Spinal cord (tissue), 10 donors: ENCODE data around the gene APOL4. TPM values are rescaled to one million over a fixed set of nuclear protein-coding genes. Genes with fewer than 3 reads are reported as not detected.
"Not testable (repeated sequence)": the region's sequence is repeated elsewhere in the genome, so short reads cannot be mapped to it uniquely, and the experiment has no call there.

ENCODE experiments used
- DNase-seq, 6 donors: peaks; one replicate each; pipeline versions ENCODE4 v3.0.0 to v3.0.0-alpha.2; 2013 to 2015; ENCODE audit warnings: low spot score in 6 of 6, low read depth in 4 of 6
- H3K27ac ChIP-seq: one replicate; pipeline ENCODE4 v1.5.1; 2013; ENCODE audit warnings: low read depth, low read length, control low read depth
- H3K27me3 ChIP-seq: one replicate; pipeline ENCODE4 v1.6.1; 2013; ENCODE audit warnings: low read length; ENCODE audit not compliant: control insufficient read depth, insufficient read depth
- H3K36me3 ChIP-seq: one replicate; pipeline ENCODE4 v1.6.1; 2013; ENCODE audit warnings: low read length; ENCODE audit not compliant: control insufficient read depth, insufficient read depth
- H3K4me1 ChIP-seq: one replicate; pipeline ENCODE4 v1.6.1; 2013; ENCODE audit warnings: low read length; ENCODE audit not compliant: control insufficient read depth, insufficient read depth
- H3K4me3 ChIP-seq: one replicate; pipeline ENCODE4 v1.5.1; 2013; ENCODE audit warnings: low read depth, low read length, control low read depth
- H3K9me3 ChIP-seq: one replicate; pipeline ENCODE4 v1.6.1; 2013; ENCODE audit warnings: low read length; ENCODE audit not compliant: control insufficient read depth, insufficient read depth
- WGBS: methylation state at CpG from one replicate; pipeline ENCODE4 v1.1.5; 2013; ENCODE audit warnings: missing lambda C conversion rate; ENCODE audit not compliant: insufficient coverage; 5-methylcytosine and 5-hydroxymethylcytosine counted together
- polyA plus RNA-seq, 2 donors: library from polyadenylated mRNA; unstranded; fragments of 120-200 nt; gene quantifications; one replicate each; pipeline ENCODE4 v1.2.1, GENCODE V29; 2013; ENCODE audit not compliant: insufficient read length in 2 of 2
- total RNA-seq, 2 donors: library from RNA; depleted of rRNA in 1 of 2; stranded (reverse); fragments of 120-200 nt in 1 of 2; fragments of >200 nt in 1 of 2; gene quantifications; one replicate each; pipeline versions ENCODE4 v1.2.3 to v1.2.4, GENCODE V29; 2013 to 2014
- donor health status: healthy.

Gene APOL4
- total and polyA plus RNA-seq, 4 donors, result 4.1 to 28.5 (median 10.0) TPM

- Histone ChIP-seq H3K4me1 (peaks cover 28% of the 10 kb centered on the region), H3K27me3 (no peaks in the 10 kb centered on the region), H3K27ac (no peak overlapping the region), H3K4me3 (no peak overlapping the region), H3K9me3 (no peaks in the 10 kb centered on the region), H3K36me3 (no peaks in the 10 kb centered on the region)
- WGBS, result 87% methylated on average over 11 of the region's 12 CpGs
- no peak for DNase-seq
These were observed 47.8 kb downstream of the APOL4 start for GRCh38 chr22:36153501-36154422.

GRCh38 chr22:36152821-36153220, 48.8 kb downstream of the APOL4 start:
- not testable (repeated sequence) for H3K36me3 ChIP-seq, H3K4me3 ChIP-seq, H3K27me3 ChIP-seq, H3K9me3 ChIP-seq, H3K27ac ChIP-seq, DNase-seq
- 93% methylated on average over 3 of the region's 4 CpGs for WGBS
- H3K4me1 ChIP-seq, result peaks cover 33% of the 10 kb centered on the region

GRCh38 chr22:36152088-36152487, 49.5 kb downstream of the APOL4 start:
- no peak overlapping the region for H3K4me3 ChIP-seq
- no peak overlapping the region for H3K27ac ChIP-seq
- H3K9me3 ChIP-seq, result no peaks in the 10 kb centered on the region
- no peaks in the 10 kb centered on the region for H3K27me3 ChIP-seq
- DNase-seq, result no peak
- 78% methylated on average over 1 of the region's 3 CpGs for WGBS
- peaks cover 36% of the 10 kb centered on the region for H3K4me1 ChIP-seq
- no peaks in the 10 kb centered on the region for H3K36me3 ChIP-seq

GRCh38 chr22:36151006-36151595, 50.5 kb downstream of the APOL4 start:
- no peaks in the 10 kb centered on the region for H3K9me3 ChIP-seq
- H3K4me1 ChIP-seq, result peaks cover 28% of the 10 kb centered on the region
- no peak for DNase-seq
- H3K27me3 ChIP-seq, result no peaks in the 10 kb centered on the region
- no CpG with 5 or more reads among the region's 3 CpGs for WGBS
- H3K36me3 ChIP-seq, result no peaks in the 10 kb centered on the region
- no peak overlapping the region for H3K27ac ChIP-seq
- H3K4me3 ChIP-seq, result no peak overlapping the region

GRCh38 chr22:36149441-36149840, 52.2 kb downstream of the APOL4 start:
- Histone ChIP-seq H3K27ac (no peak overlapping the region), H3K27me3 (no peaks in the 10 kb centered on the region), H3K36me3 (no peaks in the 10 kb centered on the region), H3K4me3 (no peak overlapping the region), H3K9me3 (no peaks in the 10 kb centered on the region), H3K4me1 (peaks cover 19% of the 10 kb centered on the region)
- DNase-seq, result no peak
- 89% methylated on average over 4 of the region's 4 CpGs for WGBS

GRCh38 chr22:36148411-36148810, 53.2 kb downstream of the APOL4 start:
- no peak for DNase-seq
- H3K27ac ChIP-seq, result no peak overlapping the region

GRCh38 chr22:36147196-36147791, 54.3 kb downstream of the APOL4 start:
- Histone ChIP-seq H3K4me1 (peaks cover 19% of the 10 kb centered on the region), H3K4me3 (no peak overlapping the region), H3K36me3 (no peaks in the 10 kb centered on the region), H3K9me3 (no peaks in the 10 kb centered on the region), H3K27ac (no peak overlapping the region), H3K27me3 (no peaks in the 10 kb centered on the region)
- 59% methylated on average over 4 of the region's 8 CpGs for WGBS
- peak in 2 of 6 donors; percentile 35 to 60 for DNase-seq

More at GRCh38 chr22:36148411-36148810, 53.2 kb downstream of the APOL4 start:
- Histone ChIP-seq H3K4me3 (no peak overlapping the region), H3K36me3 (no peaks in the 10 kb centered on the region), H3K27me3 (no peaks in the 10 kb centered on the region), H3K9me3 (no peaks in the 10 kb centered on the region), H3K4me1 (peaks cover 19% of the 10 kb centered on the region)
- 92% methylated on average over 7 of the region's 8 CpGs for WGBS

GRCh38 chr22:36145881-36146280, 55.7 kb downstream of the APOL4 start:
- no peaks in the 10 kb centered on the region for H3K36me3 ChIP-seq
- H3K4me1 ChIP-seq, result peaks cover 19% of the 10 kb centered on the region
- H3K9me3 ChIP-seq, result no peaks in the 10 kb centered on the region
- H3K27ac ChIP-seq, result no peak overlapping the region
- no peak overlapping the region for H3K4me3 ChIP-seq
- DNase-seq, result no peak
- H3K27me3 ChIP-seq, result no peaks in the 10 kb centered on the region
- no CpG with 5 or more reads among the region's 4 CpGs for WGBS

GRCh38 chr22:36144886-36145541, 56.6 kb downstream of the APOL4 start:
- Histone ChIP-seq H3K4me3 (no peak overlapping the region), H3K36me3 (no peaks in the 10 kb centered on the region), H3K27ac (no peak overlapping the region), H3K9me3 (no peaks in the 10 kb centered on the region), H3K4me1 (peaks cover 19% of the 10 kb centered on the region), H3K27me3 (no peaks in the 10 kb centered on the region)
- peak in 2 of 6 donors; percentile 77 to 78 for DNase-seq
- WGBS, result 23% methylated on average over 5 of the region's 12 CpGs
